Stimulated activated CD4-positive, alpha-beta T cell treated with anti-CD3 and anti-CD28 coated beads, Interleukin-2, amount 100 ng/mL, for 4 hours (primary cell): Measurements from ENCODE around the gene INTS7.

ENCODE experiments used
- DNase-seq: peaks from one replicate; pipeline ENCODE4 v3.0.0-alpha.2; 2020; ENCODE audit warnings: low read depth

Gene INTS7

DNA sequence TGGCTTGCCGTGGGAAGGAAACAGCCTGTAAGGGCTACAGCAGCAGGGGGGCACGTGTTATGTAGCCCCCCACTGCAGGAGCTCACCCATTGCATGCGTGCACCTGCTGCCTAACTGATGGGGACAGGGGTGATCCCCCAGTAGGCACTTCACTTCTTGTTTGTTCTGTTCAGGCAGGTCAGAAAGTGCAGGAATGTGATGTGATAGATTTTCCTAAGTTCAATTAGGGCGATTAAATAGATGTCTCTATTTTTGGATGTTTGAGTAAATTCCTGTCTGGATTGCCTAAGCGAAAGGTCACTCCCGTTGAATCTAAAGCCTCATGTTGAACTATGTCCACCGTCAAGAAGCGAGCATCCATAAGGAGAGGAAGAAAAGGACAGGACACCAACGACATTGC lies 126.0 kb downstream of the INTS7 start:
- DNase-seq: no peak

DNA sequence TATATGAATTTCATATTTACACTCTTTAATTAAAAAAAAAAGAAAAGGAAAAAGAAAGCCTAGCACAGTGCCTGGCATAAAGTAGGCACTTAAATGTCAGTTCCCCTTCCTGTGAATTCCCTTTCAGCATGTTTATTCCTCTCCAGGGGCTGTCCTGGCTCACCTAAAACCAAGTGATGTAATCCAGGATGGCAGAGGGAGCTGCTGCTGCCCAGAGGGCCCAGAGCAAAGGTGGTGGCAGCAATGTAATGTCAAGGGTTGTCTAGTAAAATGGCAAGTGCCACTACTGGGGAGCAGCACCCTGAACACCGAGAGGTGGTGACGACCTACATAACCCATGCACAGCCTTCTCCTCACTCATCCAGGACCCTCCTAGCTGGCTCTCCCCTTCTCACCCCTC lies 126.4 kb downstream of the INTS7 start:
- DNase-seq: no peak

DNA sequence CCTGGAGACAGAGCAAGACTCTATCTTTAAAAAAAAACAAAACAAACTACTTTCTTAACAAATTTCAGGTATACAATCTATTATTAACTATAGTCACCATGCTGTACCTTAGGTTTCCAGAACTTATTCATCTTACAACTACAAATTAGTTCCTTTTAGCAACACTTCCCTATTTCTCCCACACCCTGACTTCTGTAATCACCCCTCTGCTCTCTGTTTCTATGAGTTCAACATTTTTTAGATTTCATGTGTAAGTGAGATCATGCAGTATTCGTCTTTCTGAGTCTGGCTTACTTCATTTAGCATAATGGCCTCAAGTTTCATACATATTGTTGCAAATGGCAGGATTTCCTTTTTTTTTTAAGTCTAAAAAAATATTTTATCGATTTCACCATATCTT lies 126.9 kb downstream of the INTS7 start:
- no peak for DNase-seq

DNA sequence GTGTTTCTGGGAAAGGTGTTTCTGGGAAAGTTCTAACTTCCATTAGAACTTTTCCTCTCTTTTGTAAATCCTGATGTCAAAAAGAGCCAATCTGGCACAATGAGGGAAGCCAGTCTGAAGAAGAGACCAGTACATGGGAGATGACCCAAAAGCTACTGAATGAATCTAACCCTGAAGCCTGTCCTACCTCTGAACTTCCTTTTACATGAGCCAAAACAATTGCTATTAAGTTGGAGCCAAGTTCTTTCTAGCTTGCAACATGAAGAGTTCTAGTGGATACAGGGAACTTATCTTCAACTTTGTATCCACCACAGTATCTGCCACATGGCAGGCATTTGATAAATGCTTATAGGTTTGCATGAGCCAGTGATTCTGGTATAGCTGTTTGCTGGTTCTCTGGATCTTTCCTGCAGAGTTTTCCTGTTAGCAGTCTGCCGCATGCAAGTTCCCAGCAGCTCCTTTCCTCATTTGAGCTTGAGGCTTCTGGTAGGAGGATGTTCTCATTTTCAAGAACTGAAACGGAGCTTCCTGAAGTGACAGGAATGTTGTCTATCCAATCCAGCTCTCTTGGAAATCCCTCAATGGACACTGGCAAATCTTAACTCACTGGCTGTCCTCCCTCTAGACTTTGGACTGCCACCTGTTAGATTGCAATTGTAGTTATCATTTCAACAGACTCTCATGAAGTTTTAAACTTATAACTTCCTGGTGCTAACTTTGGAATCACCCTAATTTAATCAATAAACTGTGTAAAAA lies 131.7 kb downstream of the INTS7 start:
- no peak for DNase-seq

DNA sequence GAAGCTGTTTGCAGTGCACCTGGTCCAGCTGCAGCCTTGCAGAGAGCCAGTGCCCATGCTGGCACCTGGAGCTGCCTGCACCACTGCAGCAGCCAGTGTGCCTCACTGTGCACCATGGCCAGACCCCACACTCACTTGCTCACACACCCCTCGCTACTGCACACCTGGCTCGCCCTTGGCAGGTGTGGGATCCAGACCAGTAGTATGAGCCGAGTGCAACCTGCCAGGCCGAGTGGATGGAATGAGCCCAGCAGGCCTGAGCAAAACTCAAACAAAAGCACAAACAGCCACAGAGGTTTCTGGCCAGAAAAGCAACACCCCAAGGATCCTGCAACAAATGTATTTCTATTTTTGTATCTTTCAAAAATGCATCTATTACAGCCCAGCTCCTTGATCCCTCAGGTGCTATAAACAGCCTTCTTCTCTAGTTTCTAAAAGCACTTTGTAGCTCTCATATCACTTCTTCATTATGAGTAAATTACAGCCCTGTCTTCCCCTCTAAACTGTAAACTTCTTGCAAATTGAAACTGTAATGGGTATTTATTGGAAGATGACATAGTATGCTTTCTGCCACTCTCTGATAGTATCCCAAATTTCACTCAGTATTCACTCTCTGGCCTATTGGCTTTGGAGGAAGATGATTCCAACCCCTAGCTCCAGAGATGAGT lies 132.6 kb downstream of the INTS7 start:
- DNase-seq: no peak

DNA sequence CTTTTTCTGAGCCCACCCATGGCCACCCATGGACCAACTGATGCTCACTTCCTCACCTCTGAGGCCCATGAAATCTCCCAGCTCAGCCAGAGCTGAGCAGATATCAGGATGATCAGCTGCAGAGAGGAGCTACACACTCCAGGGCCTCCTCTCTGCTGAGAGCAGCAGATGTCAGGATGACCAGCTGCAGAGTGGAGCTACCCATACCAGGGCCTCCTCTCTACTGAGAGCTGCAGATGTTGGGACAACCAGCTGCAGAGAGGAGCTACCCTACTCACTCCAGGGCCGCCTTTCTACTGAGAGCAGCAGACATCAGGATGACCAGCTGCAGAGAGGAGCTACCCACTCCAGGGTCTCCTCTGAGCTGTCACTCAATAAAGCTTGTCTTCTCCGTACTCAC lies 133.4 kb downstream of the INTS7 start:
- DNase-seq: no peak

DNA sequence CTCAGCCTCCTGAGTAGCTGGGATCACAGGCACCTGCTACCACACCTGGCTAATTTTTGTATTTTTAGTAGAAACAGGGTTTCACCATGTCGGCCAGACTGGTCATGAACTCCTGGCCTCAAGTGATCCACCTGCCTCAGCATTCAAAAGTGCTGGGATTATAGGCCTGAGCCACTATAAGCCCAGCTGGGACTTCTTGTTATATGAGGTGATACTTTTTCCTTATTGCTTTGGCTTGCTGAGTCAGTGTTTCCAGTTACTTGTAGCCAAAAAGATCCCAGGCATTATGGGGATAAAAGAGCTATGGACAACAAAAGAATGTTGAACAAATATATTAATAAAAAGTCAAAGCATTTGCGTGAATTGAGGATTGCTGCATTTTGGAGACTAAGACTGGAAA lies 134.9 kb downstream of the INTS7 start:
- DNase-seq: no peak

DNA sequence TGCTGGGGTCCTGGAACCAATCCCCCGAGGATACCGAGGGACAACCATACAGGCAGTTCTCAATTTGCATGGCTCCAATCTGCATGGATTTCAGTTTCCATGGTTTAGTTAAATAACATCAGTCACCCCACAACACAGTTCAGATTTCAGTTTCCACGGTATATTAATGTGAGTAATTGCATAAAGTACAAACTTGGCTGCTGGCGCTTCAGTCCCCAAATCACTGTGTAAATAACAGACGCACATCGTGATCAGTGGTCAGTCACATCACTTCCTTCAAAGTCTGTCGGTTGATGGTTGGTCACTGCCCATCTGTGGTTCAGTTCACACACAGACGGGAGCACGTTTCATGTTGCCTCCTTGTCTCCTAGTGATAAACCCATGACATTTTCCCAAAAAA lies 138.4 kb downstream of the INTS7 start:
- no peak for DNase-seq

DNA sequence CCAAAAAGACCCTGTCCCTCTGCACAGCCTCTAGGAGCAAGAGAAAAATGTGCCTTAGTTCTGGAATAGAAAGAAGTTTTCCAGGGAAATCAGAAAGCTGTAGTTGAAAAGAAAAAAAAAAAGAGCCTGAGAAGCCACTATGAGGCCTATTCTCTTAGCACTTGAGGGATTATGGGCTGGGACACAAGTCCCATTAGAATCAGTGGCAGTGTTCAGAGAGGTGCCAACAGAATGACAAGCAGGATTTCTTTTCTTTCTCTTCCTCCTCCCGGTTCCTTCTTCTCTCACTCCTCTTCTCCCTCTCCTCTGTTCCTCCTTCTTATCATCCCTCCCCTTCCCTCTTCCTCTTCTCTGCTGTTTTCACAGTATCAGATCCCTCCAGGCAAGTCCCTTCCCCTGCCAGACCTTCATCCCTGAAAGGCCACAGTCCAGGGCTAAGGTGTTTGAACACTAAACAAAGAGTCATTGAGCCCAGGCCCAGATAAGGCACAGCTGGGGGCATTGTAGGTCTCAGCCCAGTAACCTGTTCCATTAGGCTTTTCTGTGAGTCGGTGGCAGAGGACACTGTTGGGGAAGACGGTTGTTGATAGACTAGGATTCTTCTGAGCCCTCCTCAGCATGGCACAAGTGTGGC lies 140.1 kb downstream of the INTS7 start:
- DNase-seq: no peak

DNA sequence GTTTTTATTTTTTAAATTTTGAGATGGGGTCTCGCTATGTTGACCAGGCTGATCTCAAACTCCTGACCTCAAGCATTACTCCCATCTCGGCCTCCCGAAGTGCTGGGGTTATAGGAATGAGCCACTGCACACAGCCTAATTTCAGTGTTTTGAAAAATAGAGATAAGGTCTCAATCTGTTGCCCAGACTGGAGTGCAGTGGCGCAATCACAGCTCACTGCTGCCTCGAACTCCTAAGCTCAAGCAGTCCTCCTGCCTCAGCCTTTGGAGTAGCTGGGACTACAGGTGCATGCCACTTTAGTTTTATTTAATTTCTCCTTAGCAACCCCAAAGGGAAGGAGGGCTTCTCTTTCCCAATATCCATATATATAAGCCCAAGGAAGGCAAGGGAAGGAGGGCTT lies 141.0 kb downstream of the INTS7 start:
- DNase-seq: no peak

DNA sequence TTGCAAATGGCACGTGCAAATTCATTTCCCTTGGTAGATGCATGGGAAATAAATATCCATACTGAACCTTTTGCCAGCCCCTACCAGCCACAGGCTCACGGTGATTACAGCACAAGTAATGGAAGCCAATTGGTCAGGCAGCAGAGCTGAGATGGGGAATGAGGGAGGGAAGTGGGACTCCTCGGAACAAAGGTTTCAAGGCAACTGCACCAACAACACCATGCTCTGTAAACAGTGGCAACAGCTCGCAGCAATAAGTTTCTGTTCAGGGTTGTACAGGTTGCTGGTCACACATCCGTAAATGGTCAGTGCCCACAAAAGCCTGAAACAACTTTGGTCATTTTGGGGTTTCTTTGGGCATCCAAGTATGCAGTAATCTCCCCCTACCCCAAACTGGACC lies 142.1 kb downstream of the INTS7 start:
- no peak for DNase-seq

DNA sequence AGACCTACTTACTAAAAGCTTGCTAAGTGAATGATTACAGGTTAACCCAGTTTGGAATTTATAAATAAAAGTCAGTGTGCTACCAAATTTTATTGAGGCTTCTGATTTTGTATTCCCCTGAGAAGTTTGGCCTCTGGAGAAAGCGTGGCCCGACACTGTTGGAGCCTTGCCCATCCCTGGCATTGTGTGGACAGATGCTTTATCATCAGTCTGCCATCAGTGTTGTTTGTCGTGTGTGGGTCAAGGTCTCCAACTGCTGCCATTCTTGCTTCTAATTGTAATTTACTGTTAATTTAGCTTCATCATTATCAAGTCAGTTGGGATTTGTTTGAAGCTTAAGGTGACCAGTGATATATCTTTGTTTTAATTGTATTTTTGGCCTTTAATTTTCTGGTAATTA lies 142.8 kb downstream of the INTS7 start:
- no peak for DNase-seq

DNA sequence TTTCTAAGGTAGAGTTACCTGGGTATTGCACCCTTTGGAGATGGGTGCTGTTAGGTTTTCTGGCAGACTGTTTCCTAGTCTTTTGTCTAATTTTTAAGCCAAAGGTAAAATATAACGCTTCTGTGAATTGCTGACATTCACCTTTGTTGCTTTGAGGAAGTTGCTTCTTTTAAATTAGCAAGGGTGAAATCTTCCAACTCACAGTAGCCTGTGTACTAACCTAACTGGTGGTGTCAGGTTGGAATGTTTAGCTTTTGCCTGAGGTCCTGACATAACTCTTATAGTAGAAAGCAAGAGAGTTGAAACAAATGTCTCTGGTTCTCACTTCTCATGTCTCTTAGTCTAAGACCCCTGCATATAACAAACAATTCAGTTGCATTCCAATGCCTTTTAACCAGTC lies 143.6 kb downstream of the INTS7 start:
- no peak for DNase-seq
